GM12892 (cell line): Measurements from ENCODE around the gene DTNBP1.

ENCODE experiments used
- POLR2A ChIP-seq: IDR thresholded peaks from 2 replicates; pipeline ENCODE4 v1.6.1; 2011; ENCODE audit warnings: low read depth, low read length, control low read depth
- POLR2AphosphoS5 ChIP-seq: IDR thresholded peaks from 2 replicates; pipeline ENCODE4 v1.6.1; 2011; ENCODE audit warnings: low read depth, low read length, control low read depth

DNA sequence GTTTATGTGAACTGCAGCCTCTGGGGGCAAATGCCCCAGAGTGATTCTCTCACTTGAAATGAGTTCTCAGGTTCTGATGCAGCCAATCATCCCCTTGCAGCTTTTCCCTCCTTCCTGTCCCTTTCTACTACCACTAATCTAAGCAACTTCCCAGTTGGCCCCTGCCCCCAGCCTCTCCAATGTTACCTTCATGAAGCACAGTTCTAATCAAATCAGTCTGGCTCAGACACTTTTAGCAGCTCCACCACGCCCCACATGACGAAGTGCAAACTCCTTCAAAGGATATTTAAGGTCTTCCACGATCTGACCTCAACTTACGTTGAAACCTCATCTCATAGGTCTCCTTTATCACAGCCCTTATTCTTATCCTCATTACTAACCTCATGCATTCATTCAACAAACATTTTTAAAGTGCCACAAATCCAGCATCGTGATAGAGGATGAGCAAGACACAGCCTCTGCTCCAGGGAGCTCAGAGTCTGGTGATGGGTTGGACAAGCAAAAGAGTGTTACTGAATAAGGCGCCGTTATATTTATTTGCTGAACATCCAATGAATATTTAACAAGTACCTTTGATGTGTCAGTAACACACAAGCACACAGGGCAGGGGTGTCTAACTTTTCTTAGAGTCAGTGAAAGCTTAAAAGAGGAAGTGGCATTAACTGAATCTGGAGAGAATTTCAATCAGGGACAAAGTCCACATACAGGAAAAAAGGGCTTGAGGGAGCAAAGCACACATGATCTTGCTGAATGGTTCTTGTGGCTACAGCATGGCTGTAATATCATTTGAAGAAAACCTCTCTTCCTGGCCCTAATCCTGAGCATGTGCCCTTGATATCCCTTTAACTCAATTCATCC is 20.4 kb upstream of the DTNBP1 start:
- TF ChIP-seq POLR2AphosphoS5 = no peak
- TF ChIP-seq POLR2A = no peak
